GM04504 (cell line): Measurements from ENCODE around the gene ZMYND8.
"Not testable (repeated sequence)": the region's sequence is repeated elsewhere in the genome, so short reads cannot be mapped to it uniquely, and the experiment has no call there.

Experiments used
- DNase-seq: peaks from one replicate; pipeline ENCODE4 v3.0.0-alpha.2; 2012; ENCODE audit warnings: low read depth

The ZMYND8 gene

GRCh38 chr20:47310729-47311128 lies 45.8 kb downstream of the ZMYND8 start:
- no peak for DNase-seq

DNA sequence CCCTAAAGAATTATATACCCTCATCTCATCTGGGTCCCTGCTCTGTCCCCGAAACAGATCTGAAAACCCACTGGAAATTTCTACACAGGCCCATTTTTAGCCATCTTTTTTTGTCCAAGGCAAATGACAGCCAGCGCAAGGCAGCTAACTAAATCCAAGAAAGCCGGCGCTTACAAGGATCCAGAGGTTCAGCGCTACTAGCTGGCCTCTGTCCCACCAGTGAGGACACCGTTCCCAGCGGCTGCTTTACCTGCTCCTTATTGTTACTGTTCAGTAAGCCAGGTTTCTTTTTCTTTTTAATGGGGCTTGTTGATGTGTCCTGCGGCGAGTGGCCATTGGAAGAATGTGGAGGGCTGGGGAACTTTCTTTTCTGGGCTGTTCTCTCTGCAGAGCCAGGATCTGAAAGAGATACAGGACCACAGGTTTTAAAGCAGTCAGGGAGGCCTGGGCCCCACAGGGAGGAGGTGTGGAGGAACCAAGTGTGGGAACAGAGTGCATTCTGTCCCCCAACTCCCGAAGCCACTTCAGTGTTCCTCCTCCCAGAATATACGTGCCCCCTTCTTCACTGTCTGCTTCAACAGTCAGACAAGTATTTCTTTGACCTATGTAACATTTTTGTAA lies 46.6 kb downstream of the ZMYND8 start:
- no peak for DNase-seq

DNA sequence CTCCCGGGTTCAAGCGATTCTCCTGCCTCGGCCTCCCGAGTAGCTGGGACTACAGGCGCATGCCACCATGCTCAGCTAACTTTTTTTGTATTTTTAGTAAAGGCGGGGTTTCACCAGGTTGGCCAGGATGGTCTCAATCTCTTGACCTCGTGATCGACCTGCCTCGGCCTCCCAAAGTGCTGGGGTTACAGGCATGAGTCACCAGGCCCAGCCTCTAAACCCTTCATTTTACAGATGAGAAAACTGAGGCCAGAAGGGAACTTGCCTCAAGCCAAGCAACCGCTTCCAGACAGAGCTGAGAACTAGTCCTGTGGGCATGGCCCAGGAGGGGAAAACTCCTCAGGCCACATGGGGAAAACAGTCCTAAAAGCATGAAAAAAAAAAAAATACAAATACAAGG lies 47.1 kb downstream of the ZMYND8 start:
- no peak for DNase-seq

DNA sequence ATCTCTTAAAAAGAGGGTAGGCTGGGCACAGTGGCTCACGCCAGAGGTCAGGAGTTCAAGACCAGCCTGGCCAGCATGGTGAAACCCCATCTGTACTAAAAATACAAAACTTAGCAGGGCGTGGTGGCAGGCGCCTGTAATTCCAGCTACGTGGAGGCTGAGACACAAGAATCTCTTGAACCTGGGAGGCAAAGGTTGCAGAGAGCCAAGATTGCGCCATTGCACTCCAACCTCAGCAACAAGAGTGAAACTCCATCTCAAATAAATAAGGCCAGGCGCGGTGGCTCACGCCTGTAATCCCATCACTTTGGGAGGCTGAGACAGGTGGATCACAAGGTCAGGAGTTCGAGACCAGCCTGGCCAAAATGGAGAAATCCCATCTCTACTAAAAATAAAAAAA lies 48.9 kb downstream of the ZMYND8 start:
- not testable (repeated sequence) for DNase-seq

DNA sequence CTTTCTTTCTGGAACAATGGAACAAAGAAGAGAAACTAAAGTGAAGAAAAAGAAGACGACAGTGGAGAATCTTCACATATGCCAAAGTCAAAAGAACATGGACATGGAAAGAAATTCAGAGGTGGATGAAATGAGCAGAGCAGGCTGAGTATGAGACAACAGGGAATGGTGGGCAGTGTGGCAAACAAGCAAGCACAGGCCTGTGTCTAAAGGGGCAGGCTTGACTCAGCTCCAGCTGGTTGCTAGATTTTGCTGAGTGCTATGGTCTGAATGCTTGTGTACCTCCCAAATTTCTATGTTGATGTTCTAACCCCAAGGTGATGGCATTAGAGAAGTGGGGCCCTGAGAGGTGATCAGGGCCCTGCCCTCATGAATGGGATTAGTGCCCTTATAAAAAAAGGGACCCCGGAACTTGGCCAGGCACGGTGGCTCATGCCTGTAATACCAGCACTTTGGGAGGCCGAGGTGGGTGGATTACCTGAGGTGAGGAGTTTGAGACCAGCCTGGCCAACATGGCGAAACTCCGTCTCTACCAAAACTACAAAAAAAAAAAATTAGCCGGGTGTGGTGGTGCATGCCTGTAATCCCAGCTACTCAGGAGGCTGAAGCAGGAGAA lies 49.6 kb downstream of the ZMYND8 start:
- DNase-seq, result no peak

- DNase-seq, result no peak
Measured at GRCh38 chr20:47306095-47306494, 50.4 kb downstream of the ZMYND8 start.

DNA sequence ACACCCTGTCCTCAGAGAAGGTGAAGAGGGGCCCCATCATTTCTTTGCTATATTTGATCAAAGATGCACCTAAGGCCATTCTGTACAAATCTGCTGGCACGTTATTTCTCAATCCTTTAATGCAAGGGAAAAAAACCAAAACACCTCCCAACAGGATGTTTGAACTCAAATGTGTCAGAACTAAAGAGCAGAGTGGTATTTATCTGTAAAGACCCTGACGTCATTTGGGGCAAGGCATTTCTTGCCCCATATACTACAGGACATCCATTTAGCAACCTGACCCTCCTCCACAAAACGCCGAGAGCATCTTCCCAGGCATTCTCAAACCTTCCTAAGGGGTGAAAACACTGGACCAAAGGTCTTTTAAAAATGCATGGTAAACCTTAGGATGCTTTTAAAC lies 50.8 kb downstream of the ZMYND8 start:
- no peak for DNase-seq

DNA sequence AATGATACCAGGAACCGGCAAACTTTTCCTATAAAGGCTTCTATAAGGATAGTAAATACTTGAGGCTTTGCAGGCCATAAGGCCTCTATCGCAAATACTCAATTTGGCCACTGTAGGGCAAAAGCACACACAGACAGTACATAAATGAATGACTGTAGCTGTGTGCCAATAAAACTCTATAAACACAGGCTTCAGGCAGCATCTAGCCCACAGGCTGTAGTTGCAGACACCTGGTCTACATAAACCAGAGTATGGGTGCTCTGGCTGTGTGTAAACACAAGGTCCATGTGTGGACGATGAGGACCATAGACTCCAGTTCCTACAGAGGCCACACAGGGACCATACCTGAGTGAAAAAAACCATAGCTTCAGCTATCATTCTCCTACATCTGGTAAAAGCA lies 52.2 kb downstream of the ZMYND8 start:
- no peak for DNase-seq

GRCh38 chr20:47303736-47304135 lies 52.8 kb downstream of the ZMYND8 start:
- no peak for DNase-seq

DNA sequence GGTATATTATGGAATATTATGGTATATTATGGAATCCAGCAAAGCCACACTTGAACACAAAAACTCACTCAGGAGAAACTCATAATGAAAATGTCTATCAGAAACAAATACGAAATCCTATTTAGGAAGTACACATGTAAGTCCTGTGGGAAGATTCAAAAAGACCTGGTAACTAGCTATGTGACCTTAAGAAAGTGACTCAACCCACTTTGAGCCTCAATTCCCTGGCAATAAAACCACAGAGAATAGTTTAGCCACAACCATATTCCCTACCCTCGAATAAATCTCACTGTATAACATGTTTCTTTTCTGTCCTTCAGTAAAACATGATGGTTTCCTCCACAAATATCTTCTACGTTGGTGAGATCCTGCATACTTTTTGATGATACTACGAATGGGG lies 56.4 kb downstream of the ZMYND8 start:
- DNase-seq, result no peak

- DNase-seq, result no peak
Measured at GRCh38 chr20:47298624-47299023, 57.9 kb downstream of the ZMYND8 start.

DNA sequence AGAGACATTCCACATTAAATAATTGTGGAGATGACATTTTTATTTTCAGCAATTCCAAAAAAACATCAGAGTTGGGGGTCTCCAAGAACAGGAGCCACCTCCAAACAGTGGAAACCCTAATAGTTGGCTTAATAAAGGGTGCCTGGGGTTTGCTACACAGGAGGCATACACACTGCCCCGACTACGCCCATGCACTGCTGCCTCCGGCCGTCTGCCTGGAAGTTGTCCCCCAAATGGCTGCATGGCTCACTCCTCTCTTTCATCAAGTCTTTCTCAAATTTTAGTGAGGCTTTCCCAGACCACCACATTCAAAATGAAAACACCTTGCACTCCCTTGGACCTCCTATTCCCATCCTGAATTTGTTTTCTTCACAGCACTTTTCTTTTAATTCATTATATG lies 58.8 kb downstream of the ZMYND8 start:
- no peak for DNase-seq

DNA sequence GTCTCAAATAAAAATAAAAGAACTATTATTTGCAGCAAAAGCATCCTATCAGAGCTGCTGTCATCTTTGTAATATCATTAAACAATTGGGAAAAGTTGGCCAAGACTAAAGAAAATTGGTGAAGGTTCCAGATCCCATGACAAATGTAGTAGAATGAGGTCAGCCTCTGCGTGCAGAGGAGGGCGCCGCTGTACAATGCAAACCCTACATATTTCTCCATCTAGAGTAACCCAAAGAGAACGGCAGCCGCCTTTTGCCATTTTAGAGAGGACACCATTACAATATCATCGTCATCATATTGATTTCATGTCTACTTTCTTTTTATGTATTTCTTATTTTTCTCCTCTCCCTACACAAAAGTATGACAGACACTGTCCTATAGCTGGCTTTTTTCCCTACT lies 59.5 kb downstream of the ZMYND8 start:
- DNase-seq, result no peak

DNA sequence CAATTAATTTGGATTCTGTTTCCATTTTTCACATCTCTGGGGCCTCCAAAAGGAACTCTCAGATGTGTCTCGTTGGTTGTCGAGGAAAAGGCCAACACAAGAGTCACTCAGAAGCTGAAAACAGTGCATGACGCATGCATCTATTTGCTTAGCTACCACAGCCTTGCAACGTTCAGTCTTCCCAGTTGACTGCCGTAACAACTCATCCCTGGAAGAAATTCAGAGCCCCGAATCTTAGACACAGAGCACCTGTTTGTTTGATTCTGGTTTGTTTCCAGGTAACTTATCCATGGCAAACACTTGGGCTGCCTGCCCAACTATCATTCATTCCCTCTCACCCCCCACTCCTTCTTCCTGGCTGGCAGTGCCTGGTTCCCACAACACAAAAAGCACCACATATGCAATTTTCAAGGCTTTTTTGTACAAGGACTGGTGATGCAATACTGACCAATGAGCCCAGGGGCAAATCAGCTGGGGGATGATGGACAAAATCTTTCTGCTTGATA lies 60.5 kb downstream of the ZMYND8 start:
- DNase-seq, result no peak

DNA sequence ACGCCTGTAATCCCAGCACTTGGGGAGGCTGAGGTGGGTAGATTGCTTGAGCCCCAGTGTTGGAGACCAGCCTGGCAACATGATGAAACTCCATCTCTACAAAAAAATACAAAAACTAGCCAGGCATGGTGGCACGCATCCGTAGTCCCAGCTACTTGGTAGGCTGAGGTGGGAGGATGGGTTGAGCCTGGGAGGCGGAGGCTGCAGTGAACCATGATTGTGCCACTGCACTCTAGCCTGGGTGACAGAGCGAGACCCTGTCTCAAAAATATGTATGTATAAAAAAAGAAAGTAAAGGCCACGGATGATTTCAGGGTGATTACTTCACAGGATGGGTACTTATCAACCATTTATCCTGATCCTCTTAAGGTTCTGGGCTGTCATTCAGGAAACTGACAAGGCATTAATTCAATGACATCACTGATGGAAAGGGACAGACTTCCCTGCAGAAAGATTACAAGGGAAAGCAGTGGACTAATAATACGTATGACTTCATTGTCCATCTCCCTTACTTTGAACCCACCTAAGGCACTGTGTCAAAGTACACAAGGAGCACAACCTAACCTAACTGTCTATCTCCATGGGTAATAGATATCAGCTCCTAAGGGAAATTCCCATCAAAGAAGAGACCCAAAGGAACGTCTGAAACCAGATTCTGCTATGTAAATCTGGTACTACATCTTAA lies 61.2 kb downstream of the ZMYND8 start:
- no peak for DNase-seq

DNA sequence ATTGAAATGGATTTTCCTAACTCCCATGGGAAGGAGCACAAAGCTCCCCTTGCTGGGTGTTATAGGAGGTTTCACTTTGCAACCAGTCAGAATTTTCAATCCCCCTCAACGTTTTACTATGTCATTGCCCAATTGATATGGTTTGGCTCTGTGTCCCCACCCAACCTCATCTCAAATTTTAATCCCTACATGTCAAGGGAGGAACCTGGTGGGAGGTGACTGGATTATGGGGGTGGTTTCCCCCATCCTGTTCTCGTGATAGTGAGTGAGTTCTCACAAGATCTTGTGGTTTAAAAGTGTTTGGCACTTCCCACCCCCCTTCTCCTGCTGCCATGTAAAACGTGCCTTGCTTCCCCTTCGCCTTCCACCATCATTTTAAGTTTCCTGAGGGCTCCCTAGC lies 62.9 kb downstream of the ZMYND8 start:
- no peak for DNase-seq

GRCh38 chr20:47292581-47292980 lies 63.9 kb downstream of the ZMYND8 start:
- no peak for DNase-seq

DNA sequence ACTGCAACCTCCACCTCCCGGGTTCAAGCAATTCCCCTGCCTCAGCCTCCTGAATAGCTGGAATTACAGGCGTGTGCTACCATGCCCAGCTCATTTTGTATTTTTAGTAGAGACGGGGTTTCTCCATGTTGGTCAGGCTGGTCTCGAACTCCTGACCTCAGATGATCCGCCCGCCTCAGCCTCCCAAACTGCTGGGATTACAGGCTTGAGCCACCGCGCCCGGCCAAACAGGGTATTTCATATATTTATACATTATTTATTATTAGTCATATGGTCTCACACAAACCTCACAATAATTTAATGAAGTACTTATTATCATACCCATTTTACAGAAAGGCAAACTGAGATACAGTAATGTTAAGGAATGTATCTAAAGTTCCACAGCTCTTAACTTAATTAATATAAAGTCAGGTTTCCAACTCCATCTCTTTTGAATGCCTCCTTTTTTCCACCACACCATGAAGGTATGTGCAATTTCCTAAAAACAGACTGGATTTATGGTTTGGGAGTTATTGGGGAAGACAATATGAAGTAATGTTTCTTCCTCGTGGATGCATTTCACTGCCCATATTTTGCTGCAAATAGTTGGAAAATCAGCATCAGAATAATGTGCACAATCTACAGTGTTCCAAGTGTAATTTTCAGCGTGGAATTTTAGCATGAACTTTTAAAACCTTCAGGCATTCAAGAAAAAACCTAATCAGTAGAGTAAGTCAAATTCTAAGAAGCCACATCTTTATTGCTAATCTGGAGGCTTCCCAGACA lies 65.7 kb downstream of the ZMYND8 start:
- no peak for DNase-seq

DNA sequence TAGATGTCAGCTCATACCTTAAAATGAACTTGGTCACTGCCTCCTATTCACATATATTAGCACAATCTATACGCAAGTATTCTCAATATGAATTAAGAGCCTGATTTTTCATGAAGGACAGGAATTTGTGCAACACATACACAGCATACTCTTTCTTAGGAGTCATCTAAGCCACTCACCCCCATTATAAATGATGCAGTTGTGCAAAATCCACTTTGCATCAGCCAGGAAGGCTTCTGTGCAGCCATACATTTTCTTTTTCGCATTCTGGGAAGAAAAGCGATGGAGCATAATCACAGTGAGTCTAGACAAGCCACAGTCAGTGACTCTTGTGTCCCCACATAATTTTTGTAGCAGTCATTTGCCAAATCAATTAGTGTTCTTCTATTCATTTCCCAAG lies 66.5 kb downstream of the ZMYND8 start:
- DNase-seq, result no peak

DNA sequence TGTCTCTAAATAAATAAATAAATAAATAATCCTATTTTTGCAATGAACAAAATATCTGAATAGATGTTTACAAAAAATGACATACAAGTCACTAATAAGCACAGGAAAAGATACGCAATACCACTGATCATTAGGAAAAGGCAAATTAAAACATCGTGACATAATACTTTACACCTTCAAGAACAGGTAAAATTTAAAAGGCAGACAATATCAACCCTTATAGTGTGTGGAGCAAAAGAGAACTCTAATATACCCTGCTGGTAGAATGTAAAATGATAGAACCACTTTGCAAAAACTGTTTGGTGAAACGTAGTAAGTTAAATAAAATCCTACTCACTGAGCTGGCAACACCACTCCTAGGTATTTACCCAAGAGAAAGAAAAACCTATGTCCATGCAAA lies 67.4 kb downstream of the ZMYND8 start:
- no peak for DNase-seq

DNA sequence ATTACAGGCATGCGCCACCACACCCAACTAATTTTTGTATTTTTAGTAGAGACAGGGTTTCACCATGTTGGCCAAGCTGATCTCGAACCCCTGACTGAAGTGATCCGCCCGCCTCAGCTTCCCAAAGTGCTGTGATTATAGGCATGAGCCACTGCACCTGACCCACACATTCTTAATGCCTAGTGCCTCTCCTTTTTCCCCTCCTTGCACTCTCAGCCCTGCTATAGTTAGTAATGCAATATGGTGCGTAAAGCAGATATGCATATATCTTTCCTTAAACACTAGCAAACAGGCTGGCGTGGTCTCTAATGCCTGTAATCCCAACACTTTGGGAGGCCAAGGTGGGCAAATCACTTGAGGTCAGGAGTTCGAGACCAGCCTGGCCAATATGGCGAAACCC lies 68.0 kb downstream of the ZMYND8 start:
- not testable (repeated sequence) for DNase-seq

GRCh38 chr20:47287609-47288144 lies 68.8 kb downstream of the ZMYND8 start:
- DNase-seq, result no peak
